GM10847 (cell line): ENCODE data around the gene RCVRN.

Source experiments
- POLR2A ChIP-seq: IDR thresholded peaks from 2 replicates; pipeline ENCODE4 v1.6.1; 2011; ENCODE audit not compliant: insufficient read length; ENCODE audit errors: extremely low read depth

RCVRN gene

DNA sequence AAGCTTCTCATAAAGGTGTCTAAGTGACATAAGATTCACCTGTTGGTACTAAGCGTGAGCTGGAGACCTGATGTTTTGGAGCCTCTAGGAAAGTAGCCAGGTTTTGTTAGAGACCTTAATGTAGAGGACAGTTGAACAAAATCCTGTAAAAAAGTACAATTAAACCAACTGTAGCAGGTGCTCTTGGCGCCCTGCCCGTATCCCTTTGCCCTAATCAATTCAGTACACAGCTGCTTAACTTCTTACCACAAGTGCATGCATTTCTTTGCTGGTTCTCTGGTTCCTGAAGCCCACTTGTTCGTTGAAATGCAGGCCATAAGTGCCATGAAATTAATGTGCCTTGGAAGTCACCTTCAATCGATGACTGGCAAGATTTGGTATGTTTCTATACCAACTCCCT, 54.9 kb downstream of the RCVRN start:
- TF ChIP-seq POLR2A: no peak
